K562 (cell line): Measurements from ENCODE around the gene YJU2.

Experiments used
- ILK ChIP-seq: fragments of 450-650 bp; IDR thresholded peaks from 2 replicates; pipeline ENCODE4 v1.6.1; 2016; ENCODE audit warnings: missing genetic modification characterization, low read depth, mild to moderate bottlenecking, missing compliant biosample characterization, moderate library complexity, borderline replicate concordance
- KAT2B ChIP-seq: IDR thresholded peaks from one replicate; pipeline ENCODE4 v1.6.1; 2012; ENCODE audit warnings: low read depth, mild to moderate bottlenecking, control low read depth, inconsistent platforms, low read length, moderate library complexity
- KLF13 ChIP-seq: fragments of 450-650 bp; IDR thresholded peaks from 2 replicates; pipeline ENCODE4 v1.6.1; 2016; ENCODE audit warnings: missing genetic modification characterization, low read depth, mild to moderate bottlenecking, missing compliant biosample characterization, moderate library complexity, borderline replicate concordance
- TF ChIP-seq, protein P1 (sequence below): fragments of 200-600 bp; sonication (generic); IDR thresholded peaks from one replicate; pipeline ENCODE4 v1.6.1; 2012; ENCODE audit warnings: mild to moderate bottlenecking, low read depth, low read length, inconsistent platforms

DNA sequence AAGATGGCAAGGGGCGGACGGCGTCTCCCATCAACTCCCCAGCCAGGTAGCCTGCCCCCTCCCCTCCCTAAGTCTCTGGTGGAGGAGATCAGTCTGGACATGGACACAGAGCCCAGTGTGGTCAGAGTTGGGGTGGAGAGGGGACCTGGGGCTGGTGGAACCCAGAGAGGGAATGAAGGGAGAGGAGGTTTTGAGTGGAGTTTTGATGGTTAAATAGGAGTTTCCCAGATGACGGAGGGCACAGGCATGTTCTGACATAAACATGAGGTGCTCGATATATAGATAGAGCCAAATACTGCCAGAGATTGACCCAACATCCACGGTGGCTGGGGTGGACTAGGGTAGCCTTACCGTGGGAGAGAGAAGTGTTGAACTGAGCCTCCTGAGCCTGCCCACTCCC, 71.6 kb downstream of the YJU2 start:
- TF ChIP-seq KLF13 (tag) (no peak), ILK (tag) (no peak), KAT2B (no peak)
- TF ChIP-seq, protein P1, sequence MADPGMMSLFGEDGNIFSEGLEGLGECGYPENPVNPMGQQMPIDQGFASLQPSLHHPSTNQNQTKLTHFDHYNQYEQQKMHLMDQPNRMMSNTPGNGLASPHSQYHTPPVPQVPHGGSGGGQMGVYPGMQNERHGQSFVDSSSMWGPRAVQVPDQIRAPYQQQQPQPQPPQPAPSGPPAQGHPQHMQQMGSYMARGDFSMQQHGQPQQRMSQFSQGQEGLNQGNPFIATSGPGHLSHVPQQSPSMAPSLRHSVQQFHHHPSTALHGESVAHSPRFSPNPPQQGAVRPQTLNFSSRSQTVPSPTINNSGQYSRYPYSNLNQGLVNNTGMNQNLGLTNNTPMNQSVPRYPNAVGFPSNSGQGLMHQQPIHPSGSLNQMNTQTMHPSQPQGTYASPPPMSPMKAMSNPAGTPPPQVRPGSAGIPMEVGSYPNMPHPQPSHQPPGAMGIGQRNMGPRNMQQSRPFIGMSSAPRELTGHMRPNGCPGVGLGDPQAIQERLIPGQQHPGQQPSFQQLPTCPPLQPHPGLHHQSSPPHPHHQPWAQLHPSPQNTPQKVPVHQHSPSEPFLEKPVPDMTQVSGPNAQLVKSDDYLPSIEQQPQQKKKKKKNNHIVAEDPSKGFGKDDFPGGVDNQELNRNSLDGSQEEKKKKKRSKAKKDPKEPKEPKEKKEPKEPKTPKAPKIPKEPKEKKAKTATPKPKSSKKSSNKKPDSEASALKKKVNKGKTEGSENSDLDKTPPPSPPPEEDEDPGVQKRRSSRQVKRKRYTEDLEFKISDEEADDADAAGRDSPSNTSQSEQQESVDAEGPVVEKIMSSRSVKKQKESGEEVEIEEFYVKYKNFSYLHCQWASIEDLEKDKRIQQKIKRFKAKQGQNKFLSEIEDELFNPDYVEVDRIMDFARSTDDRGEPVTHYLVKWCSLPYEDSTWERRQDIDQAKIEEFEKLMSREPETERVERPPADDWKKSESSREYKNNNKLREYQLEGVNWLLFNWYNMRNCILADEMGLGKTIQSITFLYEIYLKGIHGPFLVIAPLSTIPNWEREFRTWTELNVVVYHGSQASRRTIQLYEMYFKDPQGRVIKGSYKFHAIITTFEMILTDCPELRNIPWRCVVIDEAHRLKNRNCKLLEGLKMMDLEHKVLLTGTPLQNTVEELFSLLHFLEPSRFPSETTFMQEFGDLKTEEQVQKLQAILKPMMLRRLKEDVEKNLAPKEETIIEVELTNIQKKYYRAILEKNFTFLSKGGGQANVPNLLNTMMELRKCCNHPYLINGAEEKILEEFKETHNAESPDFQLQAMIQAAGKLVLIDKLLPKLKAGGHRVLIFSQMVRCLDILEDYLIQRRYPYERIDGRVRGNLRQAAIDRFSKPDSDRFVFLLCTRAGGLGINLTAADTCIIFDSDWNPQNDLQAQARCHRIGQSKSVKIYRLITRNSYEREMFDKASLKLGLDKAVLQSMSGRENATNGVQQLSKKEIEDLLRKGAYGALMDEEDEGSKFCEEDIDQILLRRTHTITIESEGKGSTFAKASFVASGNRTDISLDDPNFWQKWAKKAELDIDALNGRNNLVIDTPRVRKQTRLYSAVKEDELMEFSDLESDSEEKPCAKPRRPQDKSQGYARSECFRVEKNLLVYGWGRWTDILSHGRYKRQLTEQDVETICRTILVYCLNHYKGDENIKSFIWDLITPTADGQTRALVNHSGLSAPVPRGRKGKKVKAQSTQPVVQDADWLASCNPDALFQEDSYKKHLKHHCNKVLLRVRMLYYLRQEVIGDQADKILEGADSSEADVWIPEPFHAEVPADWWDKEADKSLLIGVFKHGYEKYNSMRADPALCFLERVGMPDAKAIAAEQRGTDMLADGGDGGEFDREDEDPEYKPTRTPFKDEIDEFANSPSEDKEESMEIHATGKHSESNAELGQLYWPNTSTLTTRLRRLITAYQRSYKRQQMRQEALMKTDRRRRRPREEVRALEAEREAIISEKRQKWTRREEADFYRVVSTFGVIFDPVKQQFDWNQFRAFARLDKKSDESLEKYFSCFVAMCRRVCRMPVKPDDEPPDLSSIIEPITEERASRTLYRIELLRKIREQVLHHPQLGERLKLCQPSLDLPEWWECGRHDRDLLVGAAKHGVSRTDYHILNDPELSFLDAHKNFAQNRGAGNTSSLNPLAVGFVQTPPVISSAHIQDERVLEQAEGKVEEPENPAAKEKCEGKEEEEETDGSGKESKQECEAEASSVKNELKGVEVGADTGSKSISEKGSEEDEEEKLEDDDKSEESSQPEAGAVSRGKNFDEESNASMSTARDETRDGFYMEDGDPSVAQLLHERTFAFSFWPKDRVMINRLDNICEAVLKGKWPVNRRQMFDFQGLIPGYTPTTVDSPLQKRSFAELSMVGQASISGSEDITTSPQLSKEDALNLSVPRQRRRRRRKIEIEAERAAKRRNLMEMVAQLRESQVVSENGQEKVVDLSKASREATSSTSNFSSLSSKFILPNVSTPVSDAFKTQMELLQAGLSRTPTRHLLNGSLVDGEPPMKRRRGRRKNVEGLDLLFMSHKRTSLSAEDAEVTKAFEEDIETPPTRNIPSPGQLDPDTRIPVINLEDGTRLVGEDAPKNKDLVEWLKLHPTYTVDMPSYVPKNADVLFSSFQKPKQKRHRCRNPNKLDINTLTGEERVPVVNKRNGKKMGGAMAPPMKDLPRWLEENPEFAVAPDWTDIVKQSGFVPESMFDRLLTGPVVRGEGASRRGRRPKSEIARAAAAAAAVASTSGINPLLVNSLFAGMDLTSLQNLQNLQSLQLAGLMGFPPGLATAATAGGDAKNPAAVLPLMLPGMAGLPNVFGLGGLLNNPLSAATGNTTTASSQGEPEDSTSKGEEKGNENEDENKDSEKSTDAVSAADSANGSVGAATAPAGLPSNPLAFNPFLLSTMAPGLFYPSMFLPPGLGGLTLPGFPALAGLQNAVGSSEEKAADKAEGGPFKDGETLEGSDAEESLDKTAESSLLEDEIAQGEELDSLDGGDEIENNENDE = no peak
